H1 (cell line): Measurements from ENCODE around the gene TBKBP1.

Experiments
- RFX5 ChIP-seq: IDR thresholded peaks from 2 replicates; pipeline ENCODE4 v1.6.1; 2011; ENCODE audit warnings: low read depth, low read length, improper control_type of control experiment, borderline replicate concordance
- SIN3A ChIP-seq, 2 experiments: IDR thresholded peaks in 1 of 2; conservative IDR thresholded peaks in 1 of 2; 2 replicates each; pipeline ENCODE4 v1.6.1; 2011 to 2012; ENCODE audit warnings: low read length in 2 of 2, improper control_type of control experiment in 1 of 2, low read depth in 1 of 2, mild to moderate bottlenecking in 1 of 2
- TF ChIP-seq, protein P1 (sequence below), 3 experiments: IDR thresholded peaks; 1 replicate in 2 of 3; 2 replicates in 1 of 3; pipeline versions ENCODE4 v1.5.1 to v1.6.1; 2011; ENCODE audit warnings: low read length in 3 of 3, mild to moderate bottlenecking in 3 of 3, inconsistent platforms in 2 of 3, low read depth in 1 of 3, moderate library complexity in 1 of 3; ENCODE audit not compliant: insufficient read depth in 1 of 3; ENCODE audit errors: control extremely low read depth in 1 of 3
- TF ChIP-seq, protein P2 (sequence below): IDR thresholded peaks from 2 replicates; pipeline ENCODE4 v1.6.1; 2011; ENCODE audit warnings: low read length, improper control_type of control experiment

DNA sequence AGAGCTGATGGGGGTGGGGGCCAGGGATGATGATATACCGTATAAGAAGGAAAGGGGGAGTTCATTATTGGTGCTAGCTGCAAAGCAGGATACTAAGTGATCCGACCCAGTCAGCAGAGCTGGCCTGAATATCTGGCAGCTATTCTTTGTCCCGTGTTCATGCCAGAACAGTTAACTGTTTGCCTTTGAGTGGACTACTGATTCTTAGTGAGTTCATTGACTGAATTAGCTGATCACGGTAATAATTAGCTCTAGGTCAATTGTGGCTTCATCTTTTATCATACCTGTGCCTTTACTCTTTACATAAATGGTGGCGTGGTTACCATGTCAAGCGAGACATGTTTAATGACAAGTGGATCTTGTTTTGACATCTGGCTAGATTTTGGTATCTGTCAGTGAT, 39.0 kb upstream of the TBKBP1 start:
- no peak for TF ChIP-seq SIN3A (conservative IDR thresholded peaks at IDR 0.05 in 1 of 2, IDR thresholded peaks at IDR 0.05 in 1 of 2; ENCODE audit: low read depth in 1 of 2, low read length in 2 of 2)
- TF ChIP-seq, protein P1, sequence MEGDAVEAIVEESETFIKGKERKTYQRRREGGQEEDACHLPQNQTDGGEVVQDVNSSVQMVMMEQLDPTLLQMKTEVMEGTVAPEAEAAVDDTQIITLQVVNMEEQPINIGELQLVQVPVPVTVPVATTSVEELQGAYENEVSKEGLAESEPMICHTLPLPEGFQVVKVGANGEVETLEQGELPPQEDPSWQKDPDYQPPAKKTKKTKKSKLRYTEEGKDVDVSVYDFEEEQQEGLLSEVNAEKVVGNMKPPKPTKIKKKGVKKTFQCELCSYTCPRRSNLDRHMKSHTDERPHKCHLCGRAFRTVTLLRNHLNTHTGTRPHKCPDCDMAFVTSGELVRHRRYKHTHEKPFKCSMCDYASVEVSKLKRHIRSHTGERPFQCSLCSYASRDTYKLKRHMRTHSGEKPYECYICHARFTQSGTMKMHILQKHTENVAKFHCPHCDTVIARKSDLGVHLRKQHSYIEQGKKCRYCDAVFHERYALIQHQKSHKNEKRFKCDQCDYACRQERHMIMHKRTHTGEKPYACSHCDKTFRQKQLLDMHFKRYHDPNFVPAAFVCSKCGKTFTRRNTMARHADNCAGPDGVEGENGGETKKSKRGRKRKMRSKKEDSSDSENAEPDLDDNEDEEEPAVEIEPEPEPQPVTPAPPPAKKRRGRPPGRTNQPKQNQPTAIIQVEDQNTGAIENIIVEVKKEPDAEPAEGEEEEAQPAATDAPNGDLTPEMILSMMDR (IDR thresholded peaks at IDR 0.05; ENCODE audit: control extremely low read depth in 1 of 3, insufficient read depth in 1 of 3, low read depth in 1 of 3, low read length in 3 of 3): no peak
- TF ChIP-seq, protein P2, sequence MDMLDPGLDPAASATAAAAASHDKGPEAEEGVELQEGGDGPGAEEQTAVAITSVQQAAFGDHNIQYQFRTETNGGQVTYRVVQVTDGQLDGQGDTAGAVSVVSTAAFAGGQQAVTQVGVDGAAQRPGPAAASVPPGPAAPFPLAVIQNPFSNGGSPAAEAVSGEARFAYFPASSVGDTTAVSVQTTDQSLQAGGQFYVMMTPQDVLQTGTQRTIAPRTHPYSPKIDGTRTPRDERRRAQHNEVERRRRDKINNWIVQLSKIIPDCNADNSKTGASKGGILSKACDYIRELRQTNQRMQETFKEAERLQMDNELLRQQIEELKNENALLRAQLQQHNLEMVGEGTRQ: no peak
- no peak for TF ChIP-seq RFX5
